ENCODE measurements around the gene ELF1.

DNA sequence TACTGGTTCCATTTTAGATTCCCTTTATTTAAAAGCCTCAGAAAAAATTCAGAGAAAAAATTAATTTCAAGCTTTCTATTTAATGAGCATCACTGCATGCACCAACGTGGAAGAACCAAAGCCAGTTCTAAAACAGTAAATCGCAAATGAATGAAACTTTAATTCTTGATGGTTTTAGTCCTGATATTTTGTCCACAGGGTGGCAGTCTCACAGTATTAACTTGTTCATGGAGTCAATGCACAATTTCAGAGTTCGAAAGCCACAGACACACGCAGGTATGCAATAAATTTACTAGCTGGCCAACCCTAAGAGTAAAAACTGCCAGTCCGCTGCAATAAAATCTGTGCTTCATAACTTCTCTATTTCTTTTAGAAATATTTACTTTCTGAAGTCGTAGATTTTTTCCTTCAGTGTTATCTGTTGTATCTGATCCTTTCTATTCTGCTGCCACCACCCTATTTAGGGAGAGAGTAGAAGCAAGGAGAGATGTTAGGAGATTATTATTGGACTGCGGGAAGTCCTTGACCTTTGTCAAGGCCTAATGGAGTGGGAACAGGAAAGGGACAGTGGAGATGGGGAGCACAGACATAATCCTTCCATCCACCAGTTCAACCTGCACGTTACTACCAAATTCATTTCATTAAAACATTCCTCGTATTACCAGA lies 35.2 kb upstream of the ELF1 start:
- TF ChIP-seq, protein P1, sequence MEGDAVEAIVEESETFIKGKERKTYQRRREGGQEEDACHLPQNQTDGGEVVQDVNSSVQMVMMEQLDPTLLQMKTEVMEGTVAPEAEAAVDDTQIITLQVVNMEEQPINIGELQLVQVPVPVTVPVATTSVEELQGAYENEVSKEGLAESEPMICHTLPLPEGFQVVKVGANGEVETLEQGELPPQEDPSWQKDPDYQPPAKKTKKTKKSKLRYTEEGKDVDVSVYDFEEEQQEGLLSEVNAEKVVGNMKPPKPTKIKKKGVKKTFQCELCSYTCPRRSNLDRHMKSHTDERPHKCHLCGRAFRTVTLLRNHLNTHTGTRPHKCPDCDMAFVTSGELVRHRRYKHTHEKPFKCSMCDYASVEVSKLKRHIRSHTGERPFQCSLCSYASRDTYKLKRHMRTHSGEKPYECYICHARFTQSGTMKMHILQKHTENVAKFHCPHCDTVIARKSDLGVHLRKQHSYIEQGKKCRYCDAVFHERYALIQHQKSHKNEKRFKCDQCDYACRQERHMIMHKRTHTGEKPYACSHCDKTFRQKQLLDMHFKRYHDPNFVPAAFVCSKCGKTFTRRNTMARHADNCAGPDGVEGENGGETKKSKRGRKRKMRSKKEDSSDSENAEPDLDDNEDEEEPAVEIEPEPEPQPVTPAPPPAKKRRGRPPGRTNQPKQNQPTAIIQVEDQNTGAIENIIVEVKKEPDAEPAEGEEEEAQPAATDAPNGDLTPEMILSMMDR (IDR thresholded peaks at IDR 0.05) = peak; percentile 75
- TF ChIP-seq ZFX (IDR thresholded peaks at IDR 0.05; ENCODE audit: borderline replicate concordance) = no peak
